ENCODE measurements around the gene FAM98C. TPM values are rescaled to one million over a fixed set of nuclear protein-coding genes. Genes with fewer than 3 reads are reported as not detected.

The FAM98C gene
- polyA plus RNA-seq, 1 of the 3 experiments (the other 2 are of a cell fraction) = 26.7 TPM

GRCh38 chr19:38404858-38405257, 2.0 kb downstream of the FAM98C start:
- POLR2A ChIA-PET = no interaction called here

More at GRCh38 chr19:38404858-38405257, 2.0 kb downstream of the FAM98C start:
- Histone ChIP-seq H3K9ac (no peak overlapping the region), H2AFZ (ENCODE audit: low read depth) (no peak overlapping the region), H3K27me3 (ENCODE audit: insufficient read depth) (no peaks in the 10 kb centered on the region), H3K27ac (ENCODE audit: low read depth in 2 of 2, low read length in 1 of 2) (no peak overlapping the region), H3K4me1 (ENCODE audit: control insufficient read depth in 1 of 2, insufficient read depth in 2 of 2, low read depth in 1 of 2, low read length in 1 of 2) (no peaks in the 10 kb centered on the region; a peak in 1 of 4 replicates), H3K4me3 (ENCODE audit: low read depth in 2 of 2, low read length in 1 of 2) (no peak overlapping the region), H3K9me3 (no peaks in the 10 kb centered on the region), H3K36me3 (replicated peaks in 1 of 2; ENCODE audit: control insufficient read depth in 1 of 2, insufficient read depth in 2 of 2, low read length in 1 of 2) (peaks cover 0 to 4% of the 10 kb centered on the region in 2 experiments), H3K79me2 (ENCODE audit: insufficient read depth) (peaks cover 6% of the 10 kb centered on the region; the same call in 1 of the 2 replicates), H4K20me1 (ENCODE audit: insufficient read depth) (no peaks in the 10 kb centered on the region), H3K9me2 (no peaks in the 10 kb centered on the region), H3F3A (replicated peaks; ENCODE audit: insufficient read depth) (peaks cover 9% of the 10 kb centered on the region), H3K4me2 (no peak overlapping the region)
- DNase-seq = no peak
- no peak for TF ChIP-seq USF1 (IDR thresholded peaks at IDR 0.05; ENCODE audit: borderline replicate concordance, low read depth)
- no peak for TF ChIP-seq CHD2 (IDR thresholded peaks at IDR 0.05; ENCODE audit: low read length, partially characterized antibody)
- TF ChIP-seq POLR2AphosphoS5 (IDR thresholded peaks at IDR 0.05; ENCODE audit: low read depth, low read length) = no peak
- no peak for TF ChIP-seq ZBTB33 (IDR thresholded peaks at IDR 0.05; ENCODE audit: borderline replicate concordance, low read depth)
- TF ChIP-seq MEF2A (IDR thresholded peaks at IDR 0.05; ENCODE audit: borderline replicate concordance, low read depth) = no peak
- no peak for TF ChIP-seq GATA2 (CRISPR knock-in tag; IDR thresholded peaks at IDR 0.05)
- no peak for TF ChIP-seq MXI1 (IDR thresholded peaks at IDR 0.05; ENCODE audit: low read depth, low read length)
- no peak for TF ChIP-seq FOXM1 (IDR thresholded peaks at IDR 0.05; ENCODE audit: low read depth)
- no peak for TF ChIP-seq PBX3 (IDR thresholded peaks at IDR 0.05)
- no peak for TF ChIP-seq GABPA (IDR thresholded peaks at IDR 0.05; ENCODE audit: low read depth)
- TF ChIP-seq RAD21 (IDR thresholded peaks at IDR 0.05; ENCODE audit: low read length) = no peak
- no peak for TF ChIP-seq SMC3 (IDR thresholded peaks at IDR 0.05; ENCODE audit: low read depth, low read length)
- TF ChIP-seq RCOR1 (IDR thresholded peaks at IDR 0.05; ENCODE audit: low read length) = no peak
- no peak for TF ChIP-seq CTCF (IDR thresholded peaks at IDR 0.05)
- TF ChIP-seq FOSL2 (IDR thresholded peaks at IDR 0.05; ENCODE audit: borderline replicate concordance, low read depth) = no peak
- 93% methylated on average over 6 of the region's 6 CpGs for WGBS (ENCODE audit: low lambda C conversion rate)
- CTCF ChIA-PET = no interaction called here
